HG03196 (cell line): Measurements from ENCODE around the gene EPO.

Experiments used
- ATAC-seq: cut with Tn5 transposase; IDR thresholded peaks from one replicate; pipeline ENCODE4 v1.9.1; 2021; ENCODE audit not compliant: unreplicated experiment

The EPO gene

GRCh38 chr7:100682991-100683658, 37.1 kb upstream of the EPO start:
- ATAC-seq: no peak

- no peak for ATAC-seq
Observed at GRCh38 chr7:100683659-100684533, 36.4 kb upstream of the EPO start.

GRCh38 chr7:100684534-100685042, 35.7 kb upstream of the EPO start:
- ATAC-seq: no peak

GRCh38 chr7:100685049-100685605, 35.1 kb upstream of the EPO start:
- no peak for ATAC-seq

- ATAC-seq: no peak
Observed at GRCh38 chr7:100685631-100686145, 34.6 kb upstream of the EPO start.

- ATAC-seq: no peak
Observed at GRCh38 chr7:100686201-100686821, 34.0 kb upstream of the EPO start.

- ATAC-seq: no peak
Observed at GRCh38 chr7:100686822-100687211, 33.5 kb upstream of the EPO start.

- no peak for ATAC-seq
Observed at GRCh38 chr7:100687261-100687660, 33.0 kb upstream of the EPO start.

- ATAC-seq: no peak
Observed at GRCh38 chr7:100687751-100688300, 32.4 kb upstream of the EPO start.

GRCh38 chr7:100688326-100688860, 31.9 kb upstream of the EPO start:
- no peak for ATAC-seq

GRCh38 chr7:100689230-100690135, 30.8 kb upstream of the EPO start:
- ATAC-seq: no peak

GRCh38 chr7:100691676-100692577, 28.3 kb upstream of the EPO start:
- ATAC-seq: no peak

- no peak for ATAC-seq
Observed at GRCh38 chr7:100692578-100692961, 27.7 kb upstream of the EPO start.

- ATAC-seq: no peak
Observed at GRCh38 chr7:100693312-100694097, 26.8 kb upstream of the EPO start.

- no peak for ATAC-seq
Observed at GRCh38 chr7:100694098-100694745, 26.0 kb upstream of the EPO start, which contains the start of gene GIGYF1. GIGYF1 (minus strand) TSS chr7:100694250; CDS start chr7:100688238, 6,012 bp downstream.

- no peak for ATAC-seq
Observed at GRCh38 chr7:100696123-100696521, 24.1 kb upstream of the EPO start.

GRCh38 chr7:100699018-100699417, 21.2 kb upstream of the EPO start:
- no peak for ATAC-seq
